GM18505 (cell line): ENCODE measurements around the gene TCF7L2.

ENCODE experiments used
- ATAC-seq: cut with Tn5 transposase; IDR thresholded peaks from one replicate; pipeline ENCODE4 v1.9.1; 2021; ENCODE audit not compliant: unreplicated experiment
- POLR2A ChIP-seq: IDR thresholded peaks from 4 replicates; pipeline ENCODE4 v1.6.1; 2011; ENCODE audit warnings: borderline replicate concordance; ENCODE audit not compliant: insufficient read depth, insufficient read length; ENCODE audit errors: extremely low read depth

The TCF7L2 gene

GRCh38 chr10:113019692-113020474 is 69.8 kb downstream of the TCF7L2 start:
- no peak for ATAC-seq
- no peak for TF ChIP-seq POLR2A

- ATAC-seq, result no peak
- TF ChIP-seq POLR2A, result no peak
Measured at GRCh38 chr10:113020475-113020753, 70.4 kb downstream of the TCF7L2 start.

- ATAC-seq, result no peak
- TF ChIP-seq POLR2A, result no peak
Measured at GRCh38 chr10:113020838-113021237, 70.8 kb downstream of the TCF7L2 start.

- no peak for ATAC-seq
Measured at GRCh38 chr10:113021268-113022040, 71.4 kb downstream of the TCF7L2 start.

GRCh38 chr10:113022265-113022664 is 72.2 kb downstream of the TCF7L2 start:
- TF ChIP-seq POLR2A, result no peak
- ATAC-seq, result no peak

More at GRCh38 chr10:113021268-113022040, 71.4 kb downstream of the TCF7L2 start:
- TF ChIP-seq POLR2A, result no peak

- TF ChIP-seq POLR2A, result no peak
- no peak for ATAC-seq
Measured at GRCh38 chr10:113023017-113023416, 73.0 kb downstream of the TCF7L2 start.

GRCh38 chr10:113024930-113025329 is 74.9 kb downstream of the TCF7L2 start:
- no peak for TF ChIP-seq POLR2A
- no peak for ATAC-seq

GRCh38 chr10:113025487-113025886 is 75.4 kb downstream of the TCF7L2 start:
- no peak for TF ChIP-seq POLR2A
- ATAC-seq, result no peak

- no peak for ATAC-seq
- TF ChIP-seq POLR2A, result no peak
Measured at GRCh38 chr10:113026679-113027078, 76.6 kb downstream of the TCF7L2 start.

GRCh38 chr10:113027230-113027573 is 77.2 kb downstream of the TCF7L2 start:
- no peak for ATAC-seq
- no peak for TF ChIP-seq POLR2A

GRCh38 chr10:113027574-113028455 is 77.8 kb downstream of the TCF7L2 start:
- TF ChIP-seq POLR2A, result no peak

GRCh38 chr10:113028456-113029440 is 78.7 kb downstream of the TCF7L2 start:
- TF ChIP-seq POLR2A, result no peak
- no peak for ATAC-seq

More at GRCh38 chr10:113027574-113028455, 77.8 kb downstream of the TCF7L2 start:
- ATAC-seq, result no peak
